22Rv1 (cell line): ENCODE results near the gene PDE8A.

ENCODE experiments used
- ZFX ChIP-seq: fragments of 450-650 bp; IDR thresholded peaks from 2 replicates; pipeline ENCODE4 v1.6.1; 2017; ENCODE audit warnings: antibody characterized with exemption, borderline replicate concordance
- TF ChIP-seq, protein P1 (sequence below): fragments of 450-650 bp; IDR thresholded peaks from 2 replicates; pipeline ENCODE4 v1.5.1; 2017; ENCODE audit warnings: mild to moderate bottlenecking

DNA sequence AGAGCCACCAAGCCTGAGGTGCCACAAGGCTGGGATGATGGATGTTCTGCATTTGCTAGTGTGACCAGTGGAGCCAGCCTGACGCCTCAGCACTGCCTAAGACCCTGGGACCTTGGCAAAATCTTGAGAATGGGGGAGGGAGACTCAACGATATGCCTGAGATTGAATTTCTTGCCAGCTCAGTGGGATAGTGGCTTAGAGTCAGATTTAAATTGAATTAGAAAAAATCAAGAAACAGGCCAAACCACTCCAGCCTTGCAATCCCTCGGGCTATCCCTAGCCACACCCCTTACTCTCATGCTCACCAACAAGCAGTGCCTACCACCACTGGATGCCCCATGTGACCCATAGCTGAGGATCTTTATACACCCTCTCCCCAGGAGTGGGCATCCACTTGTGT is 18.7 kb upstream of the PDE8A start:
- TF ChIP-seq, protein P1, sequence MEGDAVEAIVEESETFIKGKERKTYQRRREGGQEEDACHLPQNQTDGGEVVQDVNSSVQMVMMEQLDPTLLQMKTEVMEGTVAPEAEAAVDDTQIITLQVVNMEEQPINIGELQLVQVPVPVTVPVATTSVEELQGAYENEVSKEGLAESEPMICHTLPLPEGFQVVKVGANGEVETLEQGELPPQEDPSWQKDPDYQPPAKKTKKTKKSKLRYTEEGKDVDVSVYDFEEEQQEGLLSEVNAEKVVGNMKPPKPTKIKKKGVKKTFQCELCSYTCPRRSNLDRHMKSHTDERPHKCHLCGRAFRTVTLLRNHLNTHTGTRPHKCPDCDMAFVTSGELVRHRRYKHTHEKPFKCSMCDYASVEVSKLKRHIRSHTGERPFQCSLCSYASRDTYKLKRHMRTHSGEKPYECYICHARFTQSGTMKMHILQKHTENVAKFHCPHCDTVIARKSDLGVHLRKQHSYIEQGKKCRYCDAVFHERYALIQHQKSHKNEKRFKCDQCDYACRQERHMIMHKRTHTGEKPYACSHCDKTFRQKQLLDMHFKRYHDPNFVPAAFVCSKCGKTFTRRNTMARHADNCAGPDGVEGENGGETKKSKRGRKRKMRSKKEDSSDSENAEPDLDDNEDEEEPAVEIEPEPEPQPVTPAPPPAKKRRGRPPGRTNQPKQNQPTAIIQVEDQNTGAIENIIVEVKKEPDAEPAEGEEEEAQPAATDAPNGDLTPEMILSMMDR, result no peak
- no peak for TF ChIP-seq ZFX
